ENCODE data around the gene OBI1.
A peak's percentile ranks its signal among the peaks of the same experiment; 100 is the strongest.

OBI1 gene

DNA sequence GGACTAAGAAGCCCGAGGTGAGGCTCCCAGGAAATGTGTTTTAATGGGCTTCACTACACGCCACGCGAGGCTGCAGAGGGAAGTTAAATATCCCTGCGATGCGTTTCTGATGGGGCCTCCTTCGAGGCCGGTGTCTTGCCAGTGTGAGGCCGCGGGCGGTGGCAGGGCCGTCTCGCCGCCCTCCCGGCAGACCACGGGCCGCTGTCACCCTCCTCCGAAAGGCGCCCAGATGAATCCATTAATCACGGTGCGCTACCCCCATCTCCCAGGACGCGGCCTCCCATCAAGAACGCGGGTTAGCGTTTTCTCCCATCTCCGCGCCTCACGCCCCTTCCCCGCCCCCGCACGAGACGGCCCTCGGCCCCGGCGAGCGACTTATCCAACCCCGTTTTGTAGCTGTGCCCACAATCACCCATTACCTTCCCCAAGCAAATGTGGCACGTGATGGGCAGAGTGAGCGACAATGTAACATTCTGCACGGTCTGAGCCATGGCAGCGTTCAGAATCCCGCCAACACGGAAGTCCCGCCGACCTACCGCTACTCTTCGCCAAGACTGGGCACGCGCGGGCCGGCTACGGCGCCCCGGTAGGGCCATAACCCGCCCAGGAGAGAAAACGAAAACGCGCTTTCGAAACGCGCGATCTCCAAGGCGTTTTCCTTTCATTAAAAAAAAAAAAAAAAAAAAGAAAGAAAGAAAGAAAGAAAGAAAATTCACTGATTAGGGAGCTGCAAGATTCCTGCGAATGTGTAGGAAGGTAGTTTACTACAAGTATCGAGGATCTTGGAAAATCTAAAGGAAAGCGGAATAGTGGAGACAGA is at the start of gene OBI1 (continued):
- TF ChIP-seq, protein P1, sequence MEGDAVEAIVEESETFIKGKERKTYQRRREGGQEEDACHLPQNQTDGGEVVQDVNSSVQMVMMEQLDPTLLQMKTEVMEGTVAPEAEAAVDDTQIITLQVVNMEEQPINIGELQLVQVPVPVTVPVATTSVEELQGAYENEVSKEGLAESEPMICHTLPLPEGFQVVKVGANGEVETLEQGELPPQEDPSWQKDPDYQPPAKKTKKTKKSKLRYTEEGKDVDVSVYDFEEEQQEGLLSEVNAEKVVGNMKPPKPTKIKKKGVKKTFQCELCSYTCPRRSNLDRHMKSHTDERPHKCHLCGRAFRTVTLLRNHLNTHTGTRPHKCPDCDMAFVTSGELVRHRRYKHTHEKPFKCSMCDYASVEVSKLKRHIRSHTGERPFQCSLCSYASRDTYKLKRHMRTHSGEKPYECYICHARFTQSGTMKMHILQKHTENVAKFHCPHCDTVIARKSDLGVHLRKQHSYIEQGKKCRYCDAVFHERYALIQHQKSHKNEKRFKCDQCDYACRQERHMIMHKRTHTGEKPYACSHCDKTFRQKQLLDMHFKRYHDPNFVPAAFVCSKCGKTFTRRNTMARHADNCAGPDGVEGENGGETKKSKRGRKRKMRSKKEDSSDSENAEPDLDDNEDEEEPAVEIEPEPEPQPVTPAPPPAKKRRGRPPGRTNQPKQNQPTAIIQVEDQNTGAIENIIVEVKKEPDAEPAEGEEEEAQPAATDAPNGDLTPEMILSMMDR (tag by site-specific recombination; IDR thresholded peaks at IDR 0.05): peak; percentile 21; the same call in 1 of the 2 replicates
- TF ChIP-seq ZNF670 (tag by site-specific recombination; IDR thresholded peaks at IDR 0.05; ENCODE audit: low read depth) (no peak), ZFP37 (tag by site-specific recombination; IDR thresholded peaks at IDR 0.05) (peak; percentile 72; the same call in 1 of the 2 replicates), ZNF623 (tag by site-specific recombination; IDR thresholded peaks at IDR 0.05) (no peak), ZNF660 (tag by site-specific recombination; IDR thresholded peaks at IDR 0.05) (peak; percentile 16; the same call in 1 of the 2 replicates), ZNF350 (tag by site-specific recombination; IDR thresholded peaks at IDR 0.05) (no peak), MYNN (tag by site-specific recombination; IDR thresholded peaks at IDR 0.05; ENCODE audit: borderline replicate concordance) (no peak), ZNF223 (tag by site-specific recombination; IDR thresholded peaks at IDR 0.05) (no peak), MZF1 (tag by site-specific recombination; IDR thresholded peaks at IDR 0.05; ENCODE audit: borderline replicate concordance) (no peak), ZNF843 (tag by site-specific recombination; IDR thresholded peaks at IDR 0.05) (no peak; the same call in 1 of the 2 replicates), ZNF837 (tag by site-specific recombination; IDR thresholded peaks at IDR 0.05) (no peak), ZEB2 (tag by site-specific recombination; IDR thresholded peaks at IDR 0.05) (peak; percentile 57), KLF10 (tag by site-specific recombination; IDR thresholded peaks at IDR 0.05) (peak; percentile 74), ZNF132 (tag by site-specific recombination; IDR thresholded peaks at IDR 0.05; ENCODE audit: borderline replicate concordance) (no peak), ZNF585B (tag by site-specific recombination; IDR thresholded peaks at IDR 0.05) (no peak), ZNF596 (tag by site-specific recombination; IDR thresholded peaks at IDR 0.05) (no peak), TCF7L2 (IDR thresholded peaks at IDR 0.05; ENCODE audit: borderline replicate concordance, low read depth, low read length) (no peak)
- TF ChIP-seq, protein P2, sequence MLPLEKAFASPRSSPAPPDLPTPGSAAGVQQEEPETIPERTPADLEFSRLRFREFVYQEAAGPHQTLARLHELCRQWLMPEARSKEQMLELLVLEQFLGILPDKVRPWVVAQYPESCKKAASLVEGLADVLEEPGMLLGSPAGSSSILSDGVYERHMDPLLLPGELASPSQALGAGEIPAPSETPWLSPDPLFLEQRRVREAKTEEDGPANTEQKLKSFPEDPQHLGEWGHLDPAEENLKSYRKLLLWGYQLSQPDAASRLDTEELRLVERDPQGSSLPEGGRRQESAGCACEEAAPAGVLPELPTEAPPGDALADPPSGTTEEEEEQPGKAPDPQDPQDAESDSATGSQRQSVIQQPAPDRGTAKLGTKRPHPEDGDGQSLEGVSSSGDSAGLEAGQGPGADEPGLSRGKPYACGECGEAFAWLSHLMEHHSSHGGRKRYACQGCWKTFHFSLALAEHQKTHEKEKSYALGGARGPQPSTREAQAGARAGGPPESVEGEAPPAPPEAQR (tag by site-specific recombination; IDR thresholded peaks at IDR 0.05): no peak
- TF ChIP-seq, protein P3, sequence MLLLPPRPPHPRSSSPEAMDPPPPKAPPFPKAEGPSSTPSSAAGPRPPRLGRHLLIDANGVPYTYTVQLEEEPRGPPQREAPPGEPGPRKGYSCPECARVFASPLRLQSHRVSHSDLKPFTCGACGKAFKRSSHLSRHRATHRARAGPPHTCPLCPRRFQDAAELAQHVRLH (tag by site-specific recombination; IDR thresholded peaks at IDR 0.05): 0 out of 2 replicates have a peak, but pooled peaks have one; percentile 12
- TF ChIP-seq, protein P4, sequence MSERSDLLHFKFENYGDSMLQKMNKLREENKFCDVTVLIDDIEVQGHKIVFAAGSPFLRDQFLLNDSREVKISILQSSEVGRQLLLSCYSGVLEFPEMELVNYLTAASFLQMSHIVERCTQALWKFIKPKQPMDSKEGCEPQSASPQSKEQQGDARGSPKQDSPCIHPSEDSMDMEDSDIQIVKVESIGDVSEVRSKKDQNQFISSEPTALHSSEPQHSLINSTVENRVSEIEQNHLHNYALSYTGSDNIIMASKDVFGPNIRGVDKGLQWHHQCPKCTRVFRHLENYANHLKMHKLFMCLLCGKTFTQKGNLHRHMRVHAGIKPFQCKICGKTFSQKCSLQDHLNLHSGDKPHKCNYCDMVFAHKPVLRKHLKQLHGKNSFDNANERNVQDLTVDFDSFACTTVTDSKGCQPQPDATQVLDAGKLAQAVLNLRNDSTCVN (tag by site-specific recombination; optimal IDR thresholded peaks at IDR 0.05): peak; percentile 91
- TF ChIP-seq, protein P5, sequence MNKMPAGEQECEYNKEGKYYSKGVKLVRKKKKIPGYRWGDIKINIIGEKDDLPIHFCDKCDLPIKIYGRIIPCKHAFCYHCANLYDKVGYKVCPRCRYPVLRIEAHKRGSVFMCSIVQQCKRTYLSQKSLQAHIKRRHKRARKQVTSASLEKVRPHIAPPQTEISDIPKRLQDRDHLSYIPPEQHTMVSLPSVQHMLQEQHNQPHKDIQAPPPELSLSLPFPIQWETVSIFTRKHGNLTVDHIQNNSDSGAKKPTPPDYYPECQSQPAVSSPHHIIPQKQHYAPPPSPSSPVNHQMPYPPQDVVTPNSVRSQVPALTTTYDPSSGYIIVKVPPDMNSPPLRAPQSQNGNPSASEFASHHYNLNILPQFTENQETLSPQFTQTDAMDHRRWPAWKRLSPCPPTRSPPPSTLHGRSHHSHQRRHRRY (tag by site-specific recombination; IDR thresholded peaks at IDR 0.05): no peak
- TF ChIP-seq, protein P6, sequence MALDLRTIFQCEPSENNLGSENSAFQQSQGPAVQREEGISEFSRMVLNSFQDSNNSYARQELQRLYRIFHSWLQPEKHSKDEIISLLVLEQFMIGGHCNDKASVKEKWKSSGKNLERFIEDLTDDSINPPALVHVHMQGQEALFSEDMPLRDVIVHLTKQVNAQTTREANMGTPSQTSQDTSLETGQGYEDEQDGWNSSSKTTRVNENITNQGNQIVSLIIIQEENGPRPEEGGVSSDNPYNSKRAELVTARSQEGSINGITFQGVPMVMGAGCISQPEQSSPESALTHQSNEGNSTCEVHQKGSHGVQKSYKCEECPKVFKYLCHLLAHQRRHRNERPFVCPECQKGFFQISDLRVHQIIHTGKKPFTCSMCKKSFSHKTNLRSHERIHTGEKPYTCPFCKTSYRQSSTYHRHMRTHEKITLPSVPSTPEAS (tag by site-specific recombination; IDR thresholded peaks at IDR 0.05): peak; percentile 33; the same call in 1 of the 2 replicates
- TF ChIP-seq, protein P7, sequence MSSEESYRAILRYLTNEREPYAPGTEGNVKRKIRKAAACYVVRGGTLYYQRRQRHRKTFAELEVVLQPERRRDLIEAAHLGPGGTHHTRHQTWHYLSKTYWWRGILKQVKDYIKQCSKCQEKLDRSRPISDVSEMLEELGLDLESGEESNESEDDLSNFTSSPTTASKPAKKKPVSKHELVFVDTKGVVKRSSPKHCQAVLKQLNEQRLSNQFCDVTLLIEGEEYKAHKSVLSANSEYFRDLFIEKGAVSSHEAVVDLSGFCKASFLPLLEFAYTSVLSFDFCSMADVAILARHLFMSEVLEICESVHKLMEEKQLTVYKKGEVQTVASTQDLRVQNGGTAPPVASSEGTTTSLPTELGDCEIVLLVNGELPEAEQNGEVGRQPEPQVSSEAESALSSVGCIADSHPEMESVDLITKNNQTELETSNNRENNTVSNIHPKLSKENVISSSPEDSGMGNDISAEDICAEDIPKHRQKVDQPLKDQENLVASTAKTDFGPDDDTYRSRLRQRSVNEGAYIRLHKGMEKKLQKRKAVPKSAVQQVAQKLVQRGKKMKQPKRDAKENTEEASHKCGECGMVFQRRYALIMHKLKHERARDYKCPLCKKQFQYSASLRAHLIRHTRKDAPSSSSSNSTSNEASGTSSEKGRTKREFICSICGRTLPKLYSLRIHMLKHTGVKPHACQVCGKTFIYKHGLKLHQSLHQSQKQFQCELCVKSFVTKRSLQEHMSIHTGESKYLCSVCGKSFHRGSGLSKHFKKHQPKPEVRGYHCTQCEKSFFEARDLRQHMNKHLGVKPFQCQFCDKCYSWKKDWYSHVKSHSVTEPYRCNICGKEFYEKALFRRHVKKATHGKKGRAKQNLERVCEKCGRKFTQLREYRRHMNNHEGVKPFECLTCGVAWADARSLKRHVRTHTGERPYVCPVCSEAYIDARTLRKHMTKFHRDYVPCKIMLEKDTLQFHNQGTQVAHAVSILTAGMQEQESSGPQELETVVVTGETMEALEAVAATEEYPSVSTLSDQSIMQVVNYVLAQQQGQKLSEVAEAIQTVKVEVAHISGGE (tag by site-specific recombination; conservative IDR thresholded peaks at IDR 0.05; ENCODE audit: low read depth): no peak
- TF ChIP-seq, protein P8, sequence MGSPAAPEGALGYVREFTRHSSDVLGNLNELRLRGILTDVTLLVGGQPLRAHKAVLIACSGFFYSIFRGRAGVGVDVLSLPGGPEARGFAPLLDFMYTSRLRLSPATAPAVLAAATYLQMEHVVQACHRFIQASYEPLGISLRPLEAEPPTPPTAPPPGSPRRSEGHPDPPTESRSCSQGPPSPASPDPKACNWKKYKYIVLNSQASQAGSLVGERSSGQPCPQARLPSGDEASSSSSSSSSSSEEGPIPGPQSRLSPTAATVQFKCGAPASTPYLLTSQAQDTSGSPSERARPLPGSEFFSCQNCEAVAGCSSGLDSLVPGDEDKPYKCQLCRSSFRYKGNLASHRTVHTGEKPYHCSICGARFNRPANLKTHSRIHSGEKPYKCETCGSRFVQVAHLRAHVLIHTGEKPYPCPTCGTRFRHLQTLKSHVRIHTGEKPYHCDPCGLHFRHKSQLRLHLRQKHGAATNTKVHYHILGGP (tag by site-specific recombination; IDR thresholded peaks at IDR 0.05): no peak
- TF ChIP-seq, protein P9, sequence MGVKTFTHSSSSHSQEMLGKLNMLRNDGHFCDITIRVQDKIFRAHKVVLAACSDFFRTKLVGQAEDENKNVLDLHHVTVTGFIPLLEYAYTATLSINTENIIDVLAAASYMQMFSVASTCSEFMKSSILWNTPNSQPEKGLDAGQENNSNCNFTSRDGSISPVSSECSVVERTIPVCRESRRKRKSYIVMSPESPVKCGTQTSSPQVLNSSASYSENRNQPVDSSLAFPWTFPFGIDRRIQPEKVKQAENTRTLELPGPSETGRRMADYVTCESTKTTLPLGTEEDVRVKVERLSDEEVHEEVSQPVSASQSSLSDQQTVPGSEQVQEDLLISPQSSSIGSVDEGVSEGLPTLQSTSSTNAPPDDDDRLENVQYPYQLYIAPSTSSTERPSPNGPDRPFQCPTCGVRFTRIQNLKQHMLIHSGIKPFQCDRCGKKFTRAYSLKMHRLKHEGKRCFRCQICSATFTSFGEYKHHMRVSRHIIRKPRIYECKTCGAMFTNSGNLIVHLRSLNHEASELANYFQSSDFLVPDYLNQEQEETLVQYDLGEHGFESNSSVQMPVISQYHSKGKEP (tag by site-specific recombination; IDR thresholded peaks at IDR 0.05): no peak
